Neural progenitor cell (in vitro differentiated cells): ENCODE data around the gene FIBP. TPM values are rescaled to one million over a fixed set of nuclear protein-coding genes. Genes with fewer than 3 reads are reported as not detected.
A peak's percentile ranks its signal among the peaks of the same experiment; 100 is the strongest.

Experiments
- DNase-seq: peaks from one replicate; pipeline ENCODE4 v3.0.0-alpha.2; 2016; ENCODE audit warnings: low spot score
- H2AFZ ChIP-seq: fragments of 200-600 bp; sonication (generic); replicated peaks from 2 replicates; pipeline ENCODE4 v1.6.1; 2016; ENCODE audit warnings: antibody characterized with exemption
- H3F3A ChIP-seq: fragments of 200-600 bp; sonication (generic); 2 replicates; pipeline ENCODE4 v1.6.1; 2016; ENCODE audit warnings: antibody characterized with exemption, low read depth
- H3K27ac ChIP-seq: fragments of 200-600 bp; sonication (generic); 2 replicates; pipeline ENCODE4 v1.5.1; 2016; ENCODE audit warnings: mild to moderate bottlenecking
- H3K27me3 ChIP-seq: fragments of 200-600 bp; sonication (generic); 2 replicates; pipeline ENCODE4 v1.6.1; 2016; ENCODE audit warnings: mild to moderate bottlenecking, moderate library complexity
- H3K36me3 ChIP-seq: fragments of 200-600 bp; sonication (generic); 2 replicates; pipeline ENCODE4 v1.5.1; 2016
- H3K4me1 ChIP-seq: fragments of 200-600 bp; sonication (generic); 2 replicates; pipeline ENCODE4 v1.6.1; 2016; ENCODE audit warnings: mixed run types
- H3K4me2 ChIP-seq: fragments of 200-600 bp; sonication (generic); 2 replicates; pipeline ENCODE4 v1.6.1; 2016
- H3K4me3 ChIP-seq: fragments of 200-600 bp; sonication (generic); 2 replicates; pipeline ENCODE4 v1.5.1; 2016
- H3K79me2 ChIP-seq: fragments of 200-600 bp; sonication (generic); 2 replicates; pipeline ENCODE4 v1.6.1; 2016; ENCODE audit warnings: low read depth
- H3K9ac ChIP-seq: fragments of 200-600 bp; sonication (generic); 2 replicates; pipeline ENCODE4 v1.6.1; 2016
- H3K9me3 ChIP-seq: fragments of 200-600 bp; sonication (generic); 2 replicates; pipeline ENCODE4 v1.5.1; 2016; ENCODE audit warnings: low read depth
- H4K20me1 ChIP-seq: fragments of 200-600 bp; sonication (generic); 2 replicates; pipeline ENCODE4 v1.6.1; 2016; ENCODE audit warnings: low read depth
- H3K27ac Mint-ChIP-seq: 3 replicates; pipeline ENCODE4 v1.8.0; 2021; ENCODE audit warnings: mixed read lengths
- H3K27me3 Mint-ChIP-seq: 2 replicates; pipeline ENCODE4 v1.8.0; 2022; ENCODE audit warnings: low read depth, mild to moderate bottlenecking, inconsistent platforms, moderate library complexity, mixed read lengths; ENCODE audit not compliant: insufficient read depth
- H3K36me3 Mint-ChIP-seq: 3 replicates; pipeline ENCODE4 v1.8.0; 2021; ENCODE audit warnings: mixed read lengths
- H3K4me1 Mint-ChIP-seq: 3 replicates; pipeline ENCODE4 v1.8.0; 2021; ENCODE audit warnings: mixed read lengths
- H3K4me3 Mint-ChIP-seq: 3 replicates; pipeline ENCODE4 v1.8.0; 2021; ENCODE audit warnings: mild to moderate bottlenecking, moderate library complexity, mixed read lengths
- H3K9me3 Mint-ChIP-seq: 3 replicates; pipeline ENCODE4 v1.8.0; 2020; ENCODE audit warnings: mixed read lengths
- EZH2 ChIP-seq: fragments of 200-600 bp; sonication (generic); IDR thresholded peaks from 2 replicates; pipeline ENCODE4 v1.6.1; 2017; ENCODE audit warnings: antibody characterized with exemption, mild to moderate bottlenecking, moderate library complexity
- EZH2phosphoT487 ChIP-seq: fragments of 200-600 bp; sonication (generic); IDR thresholded peaks from 2 replicates; pipeline ENCODE4 v1.6.1; 2017; ENCODE audit warnings: antibody characterized with exemption
- total RNA-seq: library from RNA; depleted of rRNA; stranded (reverse); fragments of >200 nt; gene quantifications from 2 replicates; pipeline ENCODE4 v1.2.3, GENCODE V29; 2015; ENCODE audit warnings: low replicate concordance
- TF ChIP-seq, protein P1 (sequence below): fragments of 200-600 bp; sonication (generic); IDR thresholded peaks from 2 replicates; pipeline ENCODE4 v1.5.1; 2017; ENCODE audit warnings: antibody characterized with exemption, mild to moderate bottlenecking

Gene FIBP
- total RNA-seq, 1 donor from 2014 or later = 92.1 TPM

DNA sequence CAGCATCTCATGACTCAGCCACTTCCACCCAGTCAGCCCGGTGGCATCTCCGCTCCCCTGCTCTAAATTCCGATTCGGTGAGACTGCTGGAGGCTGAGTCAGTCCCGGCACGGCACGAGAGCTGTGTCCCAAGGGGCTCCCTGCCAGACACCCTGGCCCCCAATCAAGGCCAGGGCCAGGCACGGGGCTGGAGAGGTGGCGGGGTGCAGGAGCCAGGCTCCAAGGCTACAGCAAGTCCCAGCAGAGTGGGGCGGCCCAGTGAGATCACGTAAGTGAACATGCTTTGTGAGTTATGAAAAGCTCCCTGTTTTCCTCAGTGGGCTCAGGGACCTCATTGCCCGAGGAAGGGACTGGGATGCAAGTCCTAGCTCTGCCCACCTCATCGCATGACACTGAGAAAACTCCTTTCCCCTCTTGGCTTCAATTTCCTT, 27.6 kb upstream of the FIBP start:
- H3K4me3 Mint-ChIP-seq = peak overlapping the region; percentile 92
- no peak overlapping the region for H3K9ac ChIP-seq
- H3K27me3 Mint-ChIP-seq = peaks cover 3% of the 10 kb centered on the region
- H4K20me1 ChIP-seq = peaks cover 9% of the 10 kb centered on the region
- H3K79me2 ChIP-seq = peaks cover 21% of the 10 kb centered on the region
- no peak for DNase-seq
- no peaks in the 10 kb centered on the region for H3K9me3 ChIP-seq
- TF ChIP-seq EZH2phosphoT487 (no peak), EZH2 (no peak)
- TF ChIP-seq, protein P1, sequence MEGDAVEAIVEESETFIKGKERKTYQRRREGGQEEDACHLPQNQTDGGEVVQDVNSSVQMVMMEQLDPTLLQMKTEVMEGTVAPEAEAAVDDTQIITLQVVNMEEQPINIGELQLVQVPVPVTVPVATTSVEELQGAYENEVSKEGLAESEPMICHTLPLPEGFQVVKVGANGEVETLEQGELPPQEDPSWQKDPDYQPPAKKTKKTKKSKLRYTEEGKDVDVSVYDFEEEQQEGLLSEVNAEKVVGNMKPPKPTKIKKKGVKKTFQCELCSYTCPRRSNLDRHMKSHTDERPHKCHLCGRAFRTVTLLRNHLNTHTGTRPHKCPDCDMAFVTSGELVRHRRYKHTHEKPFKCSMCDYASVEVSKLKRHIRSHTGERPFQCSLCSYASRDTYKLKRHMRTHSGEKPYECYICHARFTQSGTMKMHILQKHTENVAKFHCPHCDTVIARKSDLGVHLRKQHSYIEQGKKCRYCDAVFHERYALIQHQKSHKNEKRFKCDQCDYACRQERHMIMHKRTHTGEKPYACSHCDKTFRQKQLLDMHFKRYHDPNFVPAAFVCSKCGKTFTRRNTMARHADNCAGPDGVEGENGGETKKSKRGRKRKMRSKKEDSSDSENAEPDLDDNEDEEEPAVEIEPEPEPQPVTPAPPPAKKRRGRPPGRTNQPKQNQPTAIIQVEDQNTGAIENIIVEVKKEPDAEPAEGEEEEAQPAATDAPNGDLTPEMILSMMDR = no peak
- no peak overlapping the region for H2AFZ ChIP-seq
- H3K4me1 ChIP-seq = peaks cover 10% of the 10 kb centered on the region
- no peaks in the 10 kb centered on the region for H3F3A ChIP-seq
- no peaks in the 10 kb centered on the region for H3K27me3 ChIP-seq
- no peaks in the 10 kb centered on the region for H3K9me3 Mint-ChIP-seq
- peaks cover 5% of the 10 kb centered on the region for H3K36me3 Mint-ChIP-seq
- H3K27ac ChIP-seq = no peak overlapping the region
- H3K36me3 ChIP-seq = no peaks in the 10 kb centered on the region
- H3K4me2 ChIP-seq = no peak overlapping the region
- H3K4me3 ChIP-seq = no peak overlapping the region
- peaks cover 30% of the 10 kb centered on the region for H3K4me1 Mint-ChIP-seq
- no peak overlapping the region for H3K27ac Mint-ChIP-seq

GRCh38 chr11:65915101-65915820, 27.0 kb upstream of the FIBP start:
- Histone ChIP-seq H3K79me2 (peaks cover 18% of the 10 kb centered on the region), H3K27me3 (no peaks in the 10 kb centered on the region), H3K9me3 (no peaks in the 10 kb centered on the region), H3K4me3 (no peak overlapping the region), H3F3A (peaks cover 3% of the 10 kb centered on the region), H3K9ac (no peak overlapping the region), H3K4me2 (no peak overlapping the region), H3K36me3 (no peaks in the 10 kb centered on the region), H4K20me1 (peaks cover 4% of the 10 kb centered on the region), H2AFZ (no peak overlapping the region), H3K27ac (no peak overlapping the region), H3K4me1 (peaks cover 7% of the 10 kb centered on the region)
- Mint-ChIP-seq H3K27me3 (peaks cover 3% of the 10 kb centered on the region), H3K36me3 (peaks cover 5% of the 10 kb centered on the region), H3K4me1 (peaks cover 24% of the 10 kb centered on the region), H3K27ac (peak overlapping the region; percentile 82), H3K9me3 (no peaks in the 10 kb centered on the region), H3K4me3 (no peak overlapping the region)
- DNase-seq = no peak
- TF ChIP-seq EZH2 = no peak
- TF ChIP-seq, protein P1 = no peak
- no peak for TF ChIP-seq EZH2phosphoT487

DNA sequence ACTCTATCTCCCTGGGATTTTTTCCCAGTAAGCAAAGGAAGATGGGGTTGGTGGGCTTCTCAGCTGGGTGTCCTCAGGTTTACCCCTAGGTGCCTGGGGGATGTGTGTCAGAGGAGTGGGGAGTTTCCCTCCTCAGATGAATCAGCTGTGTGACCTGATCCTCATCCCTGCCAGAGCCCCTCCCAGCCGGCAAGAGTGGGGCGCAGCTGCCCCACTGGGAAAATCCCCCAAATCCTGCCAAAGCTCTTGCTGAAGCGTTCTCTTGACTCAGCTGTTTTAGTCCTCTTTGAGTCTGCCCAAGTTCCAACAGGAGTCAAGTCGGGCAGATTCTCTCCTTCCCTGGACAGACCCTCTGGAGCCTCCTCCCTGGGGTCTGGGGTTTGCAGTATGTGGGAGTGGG, 24.6 kb upstream of the FIBP start:
- no peaks in the 10 kb centered on the region for H3K9me3 ChIP-seq
- no peaks in the 10 kb centered on the region for H3K9me3 Mint-ChIP-seq
- H3K27me3 Mint-ChIP-seq = peaks cover 5% of the 10 kb centered on the region
- no peak overlapping the region for H3K27ac ChIP-seq
- H3K27ac Mint-ChIP-seq = no peak overlapping the region
- H3K4me1 ChIP-seq = peaks cover 3% of the 10 kb centered on the region
- H4K20me1 ChIP-seq = no peaks in the 10 kb centered on the region
- H3K36me3 Mint-ChIP-seq = peaks cover 5% of the 10 kb centered on the region
- H3K4me3 ChIP-seq = no peak overlapping the region
- H3K36me3 ChIP-seq = no peaks in the 10 kb centered on the region
- H3K4me2 ChIP-seq = no peak overlapping the region
- H3F3A ChIP-seq = peaks cover 3% of the 10 kb centered on the region
- H2AFZ ChIP-seq = no peak overlapping the region
- DNase-seq = no peak
- H3K9ac ChIP-seq = no peak overlapping the region
- TF ChIP-seq, protein P1 = no peak
- no peak for TF ChIP-seq EZH2phosphoT487
- TF ChIP-seq EZH2 = no peak
- H3K4me3 Mint-ChIP-seq = no peak overlapping the region
- H3K4me1 Mint-ChIP-seq = peaks cover 29% of the 10 kb centered on the region
- peaks cover 5% of the 10 kb centered on the region for H3K79me2 ChIP-seq
- H3K27me3 ChIP-seq = peaks cover 18% of the 10 kb centered on the region
